Activated T-helper 1 cell treated with anti-CD3 and anti-CD28 coated beads, Interleukin-12 subunit alpha, Interleukin-12 subunit beta, Interleukin-2, Interleukin-4 antibody, amounts not matched to agents 30 ng/mL and 10 ng/mL and 1 ng/mL, durations not matched to agents 14 hours and 24 hours and 36 hours (primary cell): ENCODE measurements around the gene GANC. TPM values are rescaled to one million over a fixed set of nuclear protein-coding genes. Genes with fewer than 3 reads are reported as not detected.
"Not testable (repeated sequence)": the region's sequence is repeated elsewhere in the genome, so short reads cannot be mapped to it uniquely, and the experiment has no call there.

Experiments
- DNase-seq: peaks from one replicate; pipeline ENCODE4 v3.0.0; 2021; ENCODE audit warnings: low spot score
- H3K27ac Mint-ChIP-seq: one replicate; pipeline ENCODE4 v1.8.0; 2021; ENCODE audit warnings: mild to moderate bottlenecking, mixed read lengths
- H3K27me3 Mint-ChIP-seq: one replicate; pipeline ENCODE4 v1.8.0; 2022; ENCODE audit warnings: mild to moderate bottlenecking, moderate library complexity, mixed read lengths; ENCODE audit not compliant: insufficient read depth
- H3K36me3 Mint-ChIP-seq: one replicate; pipeline ENCODE4 v1.8.0; 2021; ENCODE audit warnings: low read depth, mixed read lengths
- H3K4me1 Mint-ChIP-seq: one replicate; pipeline ENCODE4 v1.8.0; 2021; ENCODE audit warnings: low read depth, mixed read lengths
- H3K4me3 Mint-ChIP-seq: one replicate; pipeline ENCODE4 v1.8.0; 2021; ENCODE audit warnings: mild to moderate bottlenecking, moderate library complexity, mixed read lengths
- H3K9me3 Mint-ChIP-seq: one replicate; pipeline ENCODE4 v1.8.0; 2021; ENCODE audit warnings: mixed read lengths
- intact Hi-C: fragments of 100-400 bp; cut with micrococcal nuclease; formaldehyde crosslinking; loops from one replicate; pipeline ENCODE4 v1.15.1; 2024
- total RNA-seq: library from RNA; stranded (reverse); gene quantifications from 2 replicates; pipeline ENCODE4 v1.2.3, GENCODE V29; 2022

The GANC gene
- total RNA-seq, 1 donor from 2014 or later = 15.2 TPM

DNA sequence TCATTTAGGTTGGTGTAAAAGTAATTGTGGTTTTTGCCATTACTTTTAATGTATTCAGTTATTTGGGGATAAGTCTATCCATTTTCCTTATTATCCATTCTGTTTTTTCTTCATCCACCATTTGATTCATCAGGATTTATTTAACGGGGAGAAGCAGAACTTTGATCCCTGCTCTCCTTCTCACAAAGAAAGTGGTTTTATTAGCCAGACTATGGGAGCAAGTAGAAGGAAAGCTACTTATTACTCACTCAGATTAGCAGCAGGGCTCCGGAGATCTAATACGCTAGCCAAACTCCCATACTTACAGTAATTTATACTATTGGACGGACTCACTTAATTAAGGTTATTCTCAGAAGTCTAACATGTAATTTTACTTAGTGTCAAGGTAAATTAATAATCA is 14.9 kb downstream of the GANC start:
- Mint-ChIP-seq H3K4me1 (peaks cover 6% of the 10 kb centered on the region), H3K27me3 (no peaks in the 10 kb centered on the region), H3K27ac (no peak overlapping the region), H3K36me3 (peaks cover 9% of the 10 kb centered on the region), H3K4me3 (no peak overlapping the region), H3K9me3 (no peaks in the 10 kb centered on the region)
- DNase-seq = no peak
- intact Hi-C loops = no loop called here

DNA sequence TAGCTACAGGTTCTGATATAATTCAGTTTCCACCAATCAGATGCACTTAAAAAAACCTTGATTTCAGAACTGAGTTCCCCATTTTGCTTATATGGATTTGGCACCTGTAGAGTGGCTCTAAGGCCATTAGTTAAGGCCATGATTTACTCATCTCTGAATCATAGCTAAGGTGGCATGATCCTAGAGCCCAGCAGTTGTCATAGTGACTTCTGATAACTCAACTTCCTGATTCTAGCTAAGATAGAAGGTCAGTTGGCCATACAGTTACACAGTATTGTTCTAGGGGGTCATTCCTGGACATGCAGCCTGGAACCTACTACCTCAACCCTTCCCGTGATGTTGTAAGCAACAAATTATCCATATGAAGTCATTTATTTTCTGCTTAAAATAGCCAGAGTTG is 16.2 kb downstream of the GANC start:
- no peaks in the 10 kb centered on the region for H3K27me3 Mint-ChIP-seq
- H3K4me3 Mint-ChIP-seq = no peak overlapping the region
- H3K27ac Mint-ChIP-seq = no peak overlapping the region
- H3K9me3 Mint-ChIP-seq = no peaks in the 10 kb centered on the region
- peaks cover 9% of the 10 kb centered on the region for H3K36me3 Mint-ChIP-seq
- no peak for DNase-seq
- intact Hi-C loops = no loop called here
- H3K4me1 Mint-ChIP-seq = peaks cover 6% of the 10 kb centered on the region

DNA sequence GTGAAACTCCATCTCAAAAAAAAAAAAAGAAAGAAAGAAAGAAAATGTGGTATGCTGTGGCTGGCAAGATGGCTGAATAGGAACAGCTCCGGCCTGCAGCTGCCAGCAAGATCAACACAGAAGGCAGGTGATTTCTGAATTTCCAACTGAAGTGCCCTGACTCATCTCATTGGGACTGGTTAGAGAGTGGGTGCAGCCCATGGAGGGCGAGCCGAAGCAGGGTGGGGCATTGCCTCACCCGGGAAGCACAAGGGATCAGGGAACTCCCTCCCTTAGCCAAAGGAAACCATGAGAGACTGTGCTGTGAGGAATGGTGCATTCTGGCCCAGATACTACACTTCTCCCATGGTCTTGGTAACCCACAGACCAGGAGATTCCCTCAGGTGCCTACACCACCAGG is 28.0 kb downstream of the GANC start:
- Mint-ChIP-seq H3K9me3 (peaks cover 22% of the 10 kb centered on the region), H3K36me3 (peaks cover 20% of the 10 kb centered on the region)
- intact Hi-C loops, H3K4me3 Mint-ChIP-seq, H3K27ac Mint-ChIP-seq, H3K4me1 Mint-ChIP-seq, DNase-seq, H3K27me3 Mint-ChIP-seq: not testable (repeated sequence)

DNA sequence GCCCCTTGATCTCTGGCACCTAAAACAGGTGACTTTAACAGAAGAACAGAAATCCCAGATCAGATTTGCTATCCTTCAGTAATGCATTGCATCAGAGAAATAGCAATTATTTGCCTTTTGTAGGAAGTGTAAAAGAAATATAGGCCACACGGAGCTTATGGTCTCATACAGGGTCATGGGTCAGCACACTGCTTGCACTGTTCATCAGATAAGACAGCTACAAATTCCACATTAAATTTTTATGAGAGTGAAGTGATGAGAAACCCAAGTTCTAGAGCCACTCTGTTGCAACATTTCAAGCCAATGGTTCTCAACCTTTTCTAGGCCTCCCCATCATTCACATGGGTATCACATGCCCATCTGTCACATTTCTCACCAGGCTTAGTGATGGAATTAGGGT is 33.7 kb downstream of the GANC start:
- Mint-ChIP-seq H3K9me3 (peaks cover 22% of the 10 kb centered on the region), H3K27me3 (no peaks in the 10 kb centered on the region), H3K36me3 (peaks cover 11% of the 10 kb centered on the region), H3K27ac (no peak overlapping the region), H3K4me3 (no peak overlapping the region), H3K4me1 (no peaks in the 10 kb centered on the region)
- DNase-seq = no peak
- intact Hi-C loops = no loop called here

DNA sequence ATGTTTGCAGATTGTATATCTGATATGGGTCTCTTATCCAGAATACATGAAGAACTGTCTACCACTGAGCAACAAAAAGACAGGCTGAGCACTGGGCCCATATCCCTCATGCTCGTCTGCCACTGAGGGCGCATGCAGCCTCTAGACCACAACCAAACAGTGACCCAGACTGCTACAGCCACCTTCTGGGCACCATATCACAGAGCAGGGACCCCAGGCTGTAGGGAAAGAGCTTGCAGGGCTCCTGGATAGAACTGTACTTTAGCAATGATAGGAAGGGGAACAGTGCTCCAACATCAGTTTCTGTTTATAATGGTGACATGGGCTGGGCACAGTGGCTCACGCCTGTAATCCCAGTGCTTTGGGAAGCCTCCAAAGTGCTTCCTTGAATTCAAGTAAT is 40.5 kb downstream of the GANC start:
- Mint-ChIP-seq H3K27me3 (no peaks in the 10 kb centered on the region), H3K9me3 (no peaks in the 10 kb centered on the region), H3K4me1 (no peaks in the 10 kb centered on the region), H3K4me3 (no peak overlapping the region), H3K36me3 (peaks cover 6% of the 10 kb centered on the region), H3K27ac (no peak overlapping the region)
- intact Hi-C loops = no loop called here
- no peak for DNase-seq

DNA sequence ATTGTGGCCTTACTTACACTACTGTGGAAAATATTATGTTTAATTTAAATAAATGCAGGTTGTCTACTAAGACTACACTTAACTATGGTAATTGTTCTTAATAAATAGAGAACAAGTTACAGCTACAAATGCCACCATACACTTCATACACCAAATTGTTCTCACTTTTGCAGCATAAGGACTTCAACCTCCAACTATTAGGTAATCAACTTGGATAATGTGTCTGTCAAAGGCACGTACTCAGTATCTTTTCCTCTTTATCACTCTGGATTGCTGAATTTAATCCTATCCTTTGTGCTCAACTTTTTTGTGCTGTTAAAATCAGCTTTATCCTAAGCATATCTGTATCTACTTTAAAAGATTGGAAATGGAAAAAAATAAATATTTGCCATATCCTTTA is 41.8 kb downstream of the GANC start:
- intact Hi-C loops = no loop called here

DNA sequence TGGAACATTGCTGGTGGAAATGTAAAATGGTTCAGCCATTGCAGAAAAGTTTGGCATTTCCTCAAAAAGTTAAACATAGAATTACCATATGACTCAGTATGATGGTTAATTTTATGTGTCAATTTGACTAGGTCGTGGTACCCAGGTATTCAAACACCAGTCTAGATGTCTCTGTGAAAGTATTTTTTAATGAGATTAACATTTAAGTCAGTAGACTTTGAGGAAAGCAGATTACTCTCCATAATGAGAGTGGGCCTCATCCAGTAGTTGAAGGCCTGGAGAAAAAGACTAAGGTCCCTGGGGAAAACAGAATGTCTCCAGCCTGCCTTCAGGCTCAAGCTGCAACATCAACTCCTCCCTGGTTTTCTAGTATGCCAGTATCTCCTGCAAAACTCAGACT is 42.5 kb downstream of the GANC start:
- peaks cover 4% of the 10 kb centered on the region for H3K36me3 Mint-ChIP-seq
- H3K27me3 Mint-ChIP-seq = no peaks in the 10 kb centered on the region
- H3K9me3 Mint-ChIP-seq = no peaks in the 10 kb centered on the region
- intact Hi-C loops = no loop called here
- H3K27ac Mint-ChIP-seq = no peak overlapping the region
- DNase-seq = no peak
- no peak overlapping the region for H3K4me3 Mint-ChIP-seq
- no peaks in the 10 kb centered on the region for H3K4me1 Mint-ChIP-seq

More for the DNA sequence above, 41.8 kb downstream of the GANC start:
- Mint-ChIP-seq H3K27ac (no peak overlapping the region), H3K36me3 (peaks cover 4% of the 10 kb centered on the region), H3K9me3 (no peaks in the 10 kb centered on the region), H3K4me3 (no peak overlapping the region), H3K4me1 (no peaks in the 10 kb centered on the region), H3K27me3 (no peaks in the 10 kb centered on the region)
- DNase-seq = no peak

DNA sequence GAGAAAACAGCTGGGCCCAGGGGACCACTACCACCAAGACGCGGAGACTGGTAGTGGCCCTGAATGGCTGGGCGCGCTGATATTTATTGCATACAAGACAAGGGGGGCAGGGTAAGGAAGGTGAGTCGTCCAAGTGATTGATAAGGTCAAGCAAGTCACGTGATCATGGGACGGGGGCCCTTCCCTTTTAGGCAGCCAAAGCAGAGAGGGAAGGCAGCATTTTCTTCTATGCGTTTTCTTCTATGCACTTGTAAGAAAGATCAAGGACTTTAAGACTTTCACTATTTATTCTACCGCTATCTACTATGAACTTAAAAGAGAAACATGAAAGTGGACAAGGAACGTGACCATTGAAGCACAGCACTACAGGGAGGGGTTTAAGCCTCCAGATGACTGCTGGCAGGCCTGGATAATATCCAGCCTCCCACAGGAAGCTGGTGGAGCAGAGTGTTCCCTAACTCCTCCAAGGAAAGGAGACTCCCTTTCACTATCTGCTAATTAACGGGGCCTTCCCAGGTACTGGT is 43.3 kb downstream of the GANC start:
- DNase-seq, intact Hi-C loops, H3K27ac Mint-ChIP-seq, H3K36me3 Mint-ChIP-seq, H3K9me3 Mint-ChIP-seq, H3K4me1 Mint-ChIP-seq, H3K27me3 Mint-ChIP-seq, H3K4me3 Mint-ChIP-seq: not testable (repeated sequence)

DNA sequence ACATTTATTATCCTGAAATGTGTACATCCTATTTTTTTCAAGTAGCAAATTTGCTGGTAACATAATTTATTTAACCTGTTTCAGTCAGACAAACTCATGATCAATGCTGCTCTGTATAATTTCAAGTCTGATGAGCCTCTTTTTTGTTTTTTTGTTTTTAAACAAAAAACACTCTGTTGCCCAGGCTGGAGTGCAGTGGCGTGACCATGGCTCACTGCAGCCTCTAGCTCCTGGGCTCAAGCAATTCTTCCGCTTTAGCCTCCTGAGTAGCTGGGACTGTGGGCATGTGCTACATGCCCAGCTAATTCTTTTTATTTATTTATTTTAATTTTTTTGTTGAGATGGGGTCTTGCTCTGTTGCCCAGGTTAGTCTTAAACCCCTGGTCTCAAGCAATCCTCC is 46.2 kb downstream of the GANC start:
- Mint-ChIP-seq H3K4me1 (no peaks in the 10 kb centered on the region), H3K36me3 (peaks cover 8% of the 10 kb centered on the region), H3K9me3 (no peaks in the 10 kb centered on the region), H3K27me3 (no peaks in the 10 kb centered on the region), H3K4me3 (no peak overlapping the region), H3K27ac (no peak overlapping the region)
- no peak for DNase-seq
- intact Hi-C loops = no loop called here

DNA sequence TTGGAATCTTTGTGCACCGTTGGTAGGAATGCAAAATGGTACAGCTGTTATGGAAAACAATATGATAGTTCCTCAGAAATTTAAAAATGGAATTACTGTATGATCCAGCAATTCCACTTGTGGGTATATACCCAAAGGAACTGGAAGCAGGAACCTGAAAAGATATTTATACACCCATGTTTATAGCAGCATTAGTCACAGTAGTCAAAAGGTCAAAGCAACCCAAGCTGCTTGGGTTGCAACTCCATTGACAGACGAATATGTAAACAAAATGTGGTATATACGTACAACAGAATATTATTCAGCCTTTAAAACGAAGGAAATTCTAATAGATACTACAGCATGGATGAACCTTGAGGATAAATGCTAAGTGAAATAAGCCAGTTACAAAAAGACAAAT is 51.3 kb downstream of the GANC start:
- Mint-ChIP-seq H3K9me3 (no peaks in the 10 kb centered on the region), H3K36me3 (peaks cover 12% of the 10 kb centered on the region), H3K4me1 (no peaks in the 10 kb centered on the region), H3K4me3 (no peak overlapping the region), H3K27ac (no peak overlapping the region), H3K27me3 (no peaks in the 10 kb centered on the region)
- no peak for DNase-seq
- intact Hi-C loops = no loop called here

DNA sequence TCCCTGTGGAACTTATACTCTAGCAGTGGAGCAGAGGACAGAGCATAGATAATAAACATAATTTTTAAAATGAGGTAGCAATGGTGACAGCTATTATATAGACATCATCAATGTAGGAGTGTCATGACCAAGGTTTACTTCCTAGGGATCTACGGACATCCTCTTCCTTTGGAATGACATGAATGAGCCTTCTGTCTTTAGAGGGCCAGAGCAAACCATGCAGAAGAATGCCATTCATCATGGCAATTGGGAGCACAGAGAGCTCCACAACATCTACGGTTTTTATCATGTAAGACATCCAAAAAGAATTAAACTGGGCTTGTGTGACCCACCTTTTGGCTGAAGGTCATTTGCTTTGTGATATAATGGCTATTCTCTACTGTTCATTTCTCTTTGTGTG is 56.2 kb downstream of the GANC start:
- Mint-ChIP-seq H3K36me3 (peaks cover 4% of the 10 kb centered on the region), H3K27me3 (no peaks in the 10 kb centered on the region), H3K9me3 (no peaks in the 10 kb centered on the region), H3K4me3 (no peak overlapping the region), H3K4me1 (no peaks in the 10 kb centered on the region), H3K27ac (no peak overlapping the region)
- intact Hi-C loops = no loop called here
- DNase-seq = no peak

DNA sequence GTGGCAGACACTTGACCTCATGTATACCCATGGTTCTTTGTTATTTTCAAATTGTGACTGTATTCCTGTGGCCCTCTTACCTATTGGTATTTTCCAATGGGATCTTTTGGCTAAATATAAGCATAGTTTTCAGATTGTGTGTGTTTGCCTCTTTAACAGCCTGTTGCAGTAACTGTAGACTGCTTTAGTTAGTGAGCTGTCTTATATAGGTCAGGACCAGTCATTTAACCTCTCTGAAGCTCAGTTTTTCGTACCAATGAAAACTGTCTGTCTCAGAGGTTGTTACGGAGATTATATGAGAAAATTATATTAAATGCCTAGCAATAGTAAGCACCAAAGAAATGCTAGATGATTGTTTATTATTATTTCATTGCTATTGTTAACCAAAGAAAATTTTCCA is 57.0 kb downstream of the GANC start:
- no peak overlapping the region for H3K27ac Mint-ChIP-seq
- no peak for DNase-seq
- no peak overlapping the region for H3K4me3 Mint-ChIP-seq
- H3K9me3 Mint-ChIP-seq = peaks cover 4% of the 10 kb centered on the region
- peaks cover 6% of the 10 kb centered on the region for H3K36me3 Mint-ChIP-seq
- no peaks in the 10 kb centered on the region for H3K27me3 Mint-ChIP-seq
- no peaks in the 10 kb centered on the region for H3K4me1 Mint-ChIP-seq
- intact Hi-C loops = no loop called here

DNA sequence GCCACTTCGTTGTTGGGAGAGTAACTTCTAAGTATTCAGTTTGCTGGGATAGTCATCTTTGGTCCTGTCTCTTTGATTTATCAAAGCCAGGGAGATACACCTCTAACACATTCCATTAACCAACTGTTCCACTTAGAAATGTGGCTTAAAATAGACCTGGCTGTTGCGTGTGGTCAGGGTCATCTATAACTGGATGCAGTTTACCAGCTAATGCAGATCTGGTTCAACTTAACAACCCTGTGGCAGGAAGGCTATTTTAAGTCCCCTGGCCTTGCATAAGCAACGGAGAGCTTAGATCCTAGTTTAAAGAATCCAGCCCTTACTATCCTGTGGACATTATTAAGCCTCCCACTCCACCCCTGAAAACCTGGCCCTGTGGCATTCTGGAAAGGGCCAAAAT is 58.2 kb downstream of the GANC start:
- no peak overlapping the region for H3K27ac Mint-ChIP-seq
- intact Hi-C loops = no loop called here

DNA sequence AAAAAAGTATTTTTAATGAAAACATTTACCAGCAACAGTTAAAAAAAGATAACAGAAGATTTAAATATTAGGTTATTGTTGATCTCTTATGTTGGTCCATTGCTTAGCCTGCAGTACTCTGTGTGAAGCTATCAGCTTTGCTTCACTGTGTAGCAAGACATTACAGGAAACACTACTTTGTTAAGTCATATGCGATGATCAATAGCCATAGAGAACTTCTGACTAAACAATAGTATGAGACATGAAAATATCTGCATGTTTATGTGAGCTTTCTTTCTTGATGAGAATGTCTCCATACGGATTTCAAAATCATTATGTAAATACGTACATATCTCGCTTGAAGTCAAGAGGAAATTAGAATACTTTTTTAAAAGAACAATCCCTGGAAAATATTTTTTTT is 59.3 kb downstream of the GANC start:
- H3K27ac Mint-ChIP-seq = no peak overlapping the region
- DNase-seq = no peak
- no peaks in the 10 kb centered on the region for H3K27me3 Mint-ChIP-seq
- peaks cover 19% of the 10 kb centered on the region for H3K9me3 Mint-ChIP-seq
- no peaks in the 10 kb centered on the region for H3K4me1 Mint-ChIP-seq
- no peak overlapping the region for H3K4me3 Mint-ChIP-seq
- peaks cover 8% of the 10 kb centered on the region for H3K36me3 Mint-ChIP-seq
- intact Hi-C loops = no loop called here

More for the DNA sequence above, 58.2 kb downstream of the GANC start:
- H3K27me3 Mint-ChIP-seq = no peaks in the 10 kb centered on the region
- H3K4me3 Mint-ChIP-seq = no peak overlapping the region
- H3K4me1 Mint-ChIP-seq = no peaks in the 10 kb centered on the region
- no peak for DNase-seq
- H3K36me3 Mint-ChIP-seq = peaks cover 6% of the 10 kb centered on the region
- H3K9me3 Mint-ChIP-seq = peaks cover 12% of the 10 kb centered on the region
